Smooth muscle cell (in vitro differentiated cells): Measurements from ENCODE around the gene BOLA1. TPM values are rescaled to one million over a fixed set of nuclear protein-coding genes. Genes with fewer than 3 reads are reported as not detected.
"Not testable (repeated sequence)": the region's sequence is repeated elsewhere in the genome, so short reads cannot be mapped to it uniquely, and the experiment has no call there.

Experiments
- DNase-seq: peaks from one replicate; lab custom pipeline; 2025; ENCODE audit not compliant: unreplicated experiment; lab: John Stamatoyannopoulos, UW
- H2AFZ ChIP-seq: fragments of 200-600 bp; sonication (generic); 2 replicates; pipeline ENCODE4 v1.6.0; 2016; ENCODE audit warnings: antibody characterized with exemption, low read depth, mild to moderate bottlenecking
- H3F3A ChIP-seq: fragments of 200-600 bp; sonication (generic); 2 replicates; pipeline ENCODE4 v1.6.0; 2017; ENCODE audit warnings: antibody characterized with exemption, low read depth
- H3K27ac ChIP-seq: fragments of 200-600 bp; sonication (generic); 2 replicates; pipeline ENCODE4 v1.5.1; 2016; ENCODE audit warnings: low read depth, mild to moderate bottlenecking
- H3K27me3 ChIP-seq: fragments of 200-600 bp; sonication (generic); 2 replicates; pipeline ENCODE4 v1.6.1; 2016; ENCODE audit warnings: low read depth, mild to moderate bottlenecking
- H3K36me3 ChIP-seq: fragments of 200-600 bp; sonication (generic); 2 replicates; pipeline ENCODE4 v1.5.1; 2016; ENCODE audit warnings: low read depth
- H3K4me1 ChIP-seq: fragments of 200-600 bp; sonication (generic); 2 replicates; pipeline ENCODE4 v1.5.1; 2016; ENCODE audit warnings: low read depth
- H3K4me2 ChIP-seq: fragments of 200-600 bp; sonication (generic); 2 replicates; pipeline ENCODE4 v1.6.0; 2016; ENCODE audit warnings: mild to moderate bottlenecking
- H3K4me3 ChIP-seq: fragments of 200-600 bp; sonication (generic); 2 replicates; pipeline ENCODE4 v1.5.1; 2016; ENCODE audit warnings: mild to moderate bottlenecking
- H3K79me2 ChIP-seq: fragments of 200-600 bp; sonication (generic); 2 replicates; pipeline ENCODE4 v1.6.0; 2016; ENCODE audit warnings: low read depth, mild to moderate bottlenecking
- H3K9ac ChIP-seq: fragments of 200-600 bp; sonication (generic); 2 replicates; pipeline ENCODE4 v1.6.0; 2016; ENCODE audit warnings: low read depth
- H3K9me3 ChIP-seq: fragments of 200-600 bp; sonication (generic); replicated peaks from 2 replicates; pipeline ENCODE4 v1.5.1; 2016; ENCODE audit warnings: low read depth
- H4K20me1 ChIP-seq: fragments of 200-600 bp; sonication (generic); 2 replicates; pipeline ENCODE4 v1.6.0; 2016; ENCODE audit warnings: low read depth
- WGBS: methylation state at CpG from one replicate; pipeline ENCODE4 v1.1.7; 2016; ENCODE audit warnings: low lambda C conversion rate; 5-methylcytosine and 5-hydroxymethylcytosine counted together
- polyA plus RNA-seq: library from polyadenylated mRNA; unstranded; fragments of >200 nt; fragmentation: Nextera tagmentation; extraction: Ambion mirVana; gene quantifications from 2 replicates; pipeline ENCODE4 v1.2.1, GENCODE V29; 2016
- total RNA-seq: library from RNA; depleted of rRNA; stranded (reverse); fragments of >200 nt; gene quantifications from 2 replicates; pipeline ENCODE4 v1.2.3, GENCODE V29; 2014
- TF ChIP-seq, protein P1 (sequence below): fragments of 200-600 bp; sonication (generic); IDR thresholded peaks from 2 replicates; pipeline ENCODE4 v1.5.1; 2017; ENCODE audit warnings: borderline replicate concordance, mild to moderate bottlenecking, antibody characterized with exemption; ENCODE audit not compliant: insufficient read depth, poor library complexity, severe bottlenecking

The BOLA1 gene
- total and polyA plus RNA-seq, 2 experiments from 2014 or later = 21.3 to 27.4 TPM

DNA sequence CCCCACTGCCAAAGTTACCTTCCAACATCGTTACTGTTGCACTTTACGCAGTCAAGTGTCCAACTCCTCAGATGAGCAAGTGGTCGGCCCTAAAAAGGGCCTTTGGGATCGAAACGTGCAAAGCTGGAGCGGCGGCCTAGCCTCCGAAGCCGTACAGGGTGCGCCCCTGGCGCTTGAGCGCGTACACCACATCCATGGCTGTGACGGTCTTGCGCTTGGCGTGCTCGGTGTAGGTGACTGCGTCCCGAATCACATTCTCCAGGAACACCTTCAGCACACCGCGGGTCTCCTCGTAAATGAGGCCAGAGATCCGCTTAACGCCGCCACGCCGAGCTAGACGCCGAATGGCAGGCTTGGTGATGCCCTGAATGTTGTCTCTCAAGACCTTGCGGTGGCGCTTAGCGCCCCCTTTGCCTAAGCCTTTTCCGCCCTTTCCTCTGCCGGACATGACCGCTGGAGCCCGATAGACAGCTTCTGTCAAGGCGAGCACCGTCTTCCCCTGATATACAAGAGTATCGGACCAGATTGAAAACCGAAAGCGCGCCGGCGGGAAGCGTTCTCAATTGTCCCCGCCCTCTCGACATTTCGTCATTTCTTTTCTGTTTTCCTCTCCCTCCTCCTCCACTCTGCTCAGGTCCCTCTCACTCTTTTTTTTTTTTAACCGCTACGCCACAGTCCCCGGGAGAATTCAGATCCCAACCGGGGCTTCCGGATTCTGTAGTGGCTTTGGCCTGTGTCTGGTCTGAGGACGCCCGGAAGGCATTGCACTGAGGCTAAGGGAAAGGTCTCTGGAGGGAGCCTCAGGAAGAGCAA lies 38.5 kb upstream of the BOLA1 start:
- H4K20me1 ChIP-seq, H3K27me3 ChIP-seq, H3K79me2 ChIP-seq, H3K9me3 ChIP-seq, H3K36me3 ChIP-seq, DNase-seq, H2AFZ ChIP-seq, H3K4me3 ChIP-seq, H3K27ac ChIP-seq, H3F3A ChIP-seq, H3K4me1 ChIP-seq, H3K4me2 ChIP-seq, H3K9ac ChIP-seq: not testable (repeated sequence)
- no CpG with 5 or more reads among the region's 55 CpGs for WGBS

DNA sequence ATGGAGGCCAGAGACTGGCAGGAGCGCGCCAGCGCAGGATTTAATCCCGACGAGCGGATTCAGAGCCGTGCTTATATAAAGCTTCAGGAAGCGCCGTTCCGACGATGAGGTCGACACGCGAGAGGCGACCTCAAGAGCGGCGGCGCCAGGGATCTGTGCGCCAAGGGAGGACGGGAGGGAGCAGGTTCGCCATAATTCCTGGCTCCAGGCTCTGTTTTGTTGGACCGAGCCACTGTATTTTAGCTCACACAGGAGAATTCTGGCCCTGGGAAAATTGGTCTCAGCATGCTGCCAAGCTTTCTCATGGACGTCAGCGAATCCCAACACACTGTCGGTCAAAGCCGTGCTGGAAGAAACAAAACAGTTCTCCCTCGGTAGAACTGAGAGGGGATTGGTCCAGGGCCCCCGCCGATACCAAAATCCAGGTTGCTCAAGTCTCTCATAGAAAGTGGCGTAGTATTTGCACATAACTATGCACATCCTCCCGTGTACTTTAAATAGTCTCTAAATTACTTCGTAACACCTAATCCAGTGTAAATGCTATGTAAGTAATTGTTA lies 37.8 kb upstream of the BOLA1 start:
- not testable (repeated sequence) for H3K4me2 ChIP-seq, H3K36me3 ChIP-seq, H3K27ac ChIP-seq, H2AFZ ChIP-seq, H3K4me3 ChIP-seq, H3K9ac ChIP-seq, H3K4me1 ChIP-seq, H3F3A ChIP-seq, H3K79me2 ChIP-seq, H3K27me3 ChIP-seq, H3K9me3 ChIP-seq, H4K20me1 ChIP-seq, DNase-seq
- no CpG with 5 or more reads among the region's 32 CpGs for WGBS

DNA sequence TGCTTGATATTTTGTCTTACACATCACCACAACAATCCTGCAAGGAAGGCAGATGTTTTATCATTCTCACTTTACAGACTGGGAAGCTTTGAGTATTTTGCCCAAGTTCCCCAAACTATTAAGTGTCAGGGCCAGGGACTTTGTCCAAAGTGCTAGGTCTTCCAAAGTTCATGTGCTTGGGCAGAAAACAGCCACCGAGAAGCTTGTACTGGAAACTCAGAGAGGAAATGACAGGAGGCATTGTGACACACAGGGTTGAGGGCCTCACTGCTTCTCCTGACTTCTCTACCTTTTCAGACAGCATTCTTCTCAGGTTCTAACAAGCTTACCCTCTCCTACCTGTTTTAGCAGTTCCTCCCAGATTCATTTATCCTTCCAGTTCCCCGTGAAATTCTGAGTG lies 32.5 kb upstream of the BOLA1 start:
- not testable (repeated sequence) for H3K9ac ChIP-seq, H3K79me2 ChIP-seq, H4K20me1 ChIP-seq, H3K27ac ChIP-seq, H3K4me1 ChIP-seq, H3K4me2 ChIP-seq, H3K9me3 ChIP-seq, DNase-seq, H3K27me3 ChIP-seq, H2AFZ ChIP-seq, H3K36me3 ChIP-seq, H3K4me3 ChIP-seq, H3F3A ChIP-seq
- no CpG with 5 or more reads among the region's 2 CpGs for WGBS

DNA sequence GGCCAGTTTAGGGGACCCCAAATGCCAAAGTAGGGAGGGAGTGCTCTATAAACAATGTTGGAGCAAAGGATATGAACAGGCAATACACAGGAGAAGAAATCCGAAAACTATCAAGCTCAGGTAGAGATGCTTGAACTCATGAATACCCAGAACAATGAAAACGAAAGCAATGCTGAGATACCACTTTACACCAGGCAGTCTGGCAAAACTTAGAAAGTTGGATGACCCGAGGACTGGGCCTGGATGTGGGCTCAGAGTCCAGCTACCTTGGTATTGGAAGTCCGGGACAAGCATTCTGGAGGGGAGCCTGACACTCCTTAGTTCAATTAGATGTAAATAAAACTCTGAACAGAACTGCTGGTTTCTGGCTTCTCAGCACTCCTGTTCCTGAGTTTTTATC lies 26.3 kb upstream of the BOLA1 start:
- H3K9me3 ChIP-seq, H2AFZ ChIP-seq, H3K4me1 ChIP-seq, H3K27me3 ChIP-seq, H3K9ac ChIP-seq, H3K36me3 ChIP-seq, H3F3A ChIP-seq, H3K4me2 ChIP-seq, H4K20me1 ChIP-seq, DNase-seq, H3K4me3 ChIP-seq, H3K27ac ChIP-seq, H3K79me2 ChIP-seq: not testable (repeated sequence)
- WGBS = no CpG with 5 or more reads among the region's 4 CpGs

DNA sequence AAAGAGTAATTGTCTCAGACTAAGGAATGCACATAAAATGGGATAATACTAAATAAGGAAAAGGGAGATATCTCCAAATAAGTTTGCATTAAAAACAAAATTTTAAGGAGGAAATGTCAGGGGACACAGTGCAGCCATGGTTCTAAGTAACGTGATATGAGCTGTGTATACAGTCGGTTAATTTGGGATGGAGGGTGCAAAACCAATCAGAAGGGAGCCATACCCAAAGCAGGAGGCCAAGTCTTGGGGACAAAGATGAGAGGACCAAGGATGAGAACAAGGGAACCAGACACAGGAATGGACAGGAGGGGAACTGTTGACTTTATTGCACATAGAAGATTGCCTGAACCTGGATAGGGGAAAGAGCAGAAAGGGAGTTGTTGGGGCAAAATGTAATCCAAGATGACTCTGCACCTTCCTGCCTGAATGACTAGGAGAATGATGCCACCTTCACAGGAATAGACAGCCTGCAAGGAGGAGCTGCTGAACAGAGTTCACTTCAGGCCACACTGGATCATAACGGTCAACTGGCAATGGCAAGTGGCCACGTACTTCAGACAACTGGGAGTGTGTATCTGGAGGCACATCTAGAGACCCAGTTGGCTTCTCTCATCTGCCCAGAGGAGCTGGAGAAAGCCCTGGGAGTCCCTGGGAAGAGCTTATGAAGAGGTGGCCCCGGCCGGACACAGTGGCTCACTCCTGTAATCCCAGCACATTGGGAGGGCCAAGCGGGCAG lies 22.0 kb upstream of the BOLA1 start:
- Histone ChIP-seq H4K20me1 (no peaks in the 10 kb centered on the region), H3F3A (no peaks in the 10 kb centered on the region), H3K9ac (no peak overlapping the region)

More for the DNA sequence above, 22.0 kb upstream of the BOLA1 start:
- Histone ChIP-seq H3K27me3 (no peaks in the 10 kb centered on the region), H3K4me2 (no peak overlapping the region), H2AFZ (no peak overlapping the region), H3K27ac (no peak overlapping the region), H3K4me3 (no peak overlapping the region), H3K4me1 (no peaks in the 10 kb centered on the region), H3K36me3 (no peaks in the 10 kb centered on the region), H3K9me3 (no peaks in the 10 kb centered on the region), H3K79me2 (peaks cover 4% of the 10 kb centered on the region)
- TF ChIP-seq, protein P1, sequence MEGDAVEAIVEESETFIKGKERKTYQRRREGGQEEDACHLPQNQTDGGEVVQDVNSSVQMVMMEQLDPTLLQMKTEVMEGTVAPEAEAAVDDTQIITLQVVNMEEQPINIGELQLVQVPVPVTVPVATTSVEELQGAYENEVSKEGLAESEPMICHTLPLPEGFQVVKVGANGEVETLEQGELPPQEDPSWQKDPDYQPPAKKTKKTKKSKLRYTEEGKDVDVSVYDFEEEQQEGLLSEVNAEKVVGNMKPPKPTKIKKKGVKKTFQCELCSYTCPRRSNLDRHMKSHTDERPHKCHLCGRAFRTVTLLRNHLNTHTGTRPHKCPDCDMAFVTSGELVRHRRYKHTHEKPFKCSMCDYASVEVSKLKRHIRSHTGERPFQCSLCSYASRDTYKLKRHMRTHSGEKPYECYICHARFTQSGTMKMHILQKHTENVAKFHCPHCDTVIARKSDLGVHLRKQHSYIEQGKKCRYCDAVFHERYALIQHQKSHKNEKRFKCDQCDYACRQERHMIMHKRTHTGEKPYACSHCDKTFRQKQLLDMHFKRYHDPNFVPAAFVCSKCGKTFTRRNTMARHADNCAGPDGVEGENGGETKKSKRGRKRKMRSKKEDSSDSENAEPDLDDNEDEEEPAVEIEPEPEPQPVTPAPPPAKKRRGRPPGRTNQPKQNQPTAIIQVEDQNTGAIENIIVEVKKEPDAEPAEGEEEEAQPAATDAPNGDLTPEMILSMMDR = no peak
- DNase-seq = no peak
- WGBS = 95% methylated on average over 7 of the region's 7 CpGs
